SJSA1 (cell line): ENCODE data around the gene CDV3. TPM values are rescaled to one million over a fixed set of nuclear protein-coding genes. Genes with fewer than 3 reads are reported as not detected.
"Not testable (repeated sequence)": the region's sequence is repeated elsewhere in the genome, so short reads cannot be mapped to it uniquely, and the experiment has no call there.

Experiments
- DNase-seq, 2 experiments: peaks; one replicate each; pipeline ENCODE4 v3.0.0-alpha.2; 2015 to 2020; ENCODE audit warnings: low spot score in 2 of 2, low read depth in 1 of 2
- H3K27ac ChIP-seq: fragments of 250-450 bp; sonication (Bioruptor Pico); 2 replicates; pipeline ENCODE4 v1.5.1; 2020; ENCODE audit warnings: mild to moderate bottlenecking, moderate library complexity
- H3K27me3 ChIP-seq: fragments of 250-450 bp; sonication (Bioruptor Pico); replicated peaks from 2 replicates; pipeline ENCODE4 v1.5.1; 2020; ENCODE audit warnings: mild to moderate bottlenecking, moderate library complexity
- H3K36me3 ChIP-seq: fragments of 250-450 bp; sonication (Bioruptor Pico); 2 replicates; pipeline ENCODE4 v1.5.1; 2020; ENCODE audit warnings: mild to moderate bottlenecking
- H3K4me1 ChIP-seq: fragments of 250-450 bp; sonication (Bioruptor Pico); replicated peaks from 2 replicates; pipeline ENCODE4 v1.6.1; 2021; ENCODE audit warnings: mild to moderate bottlenecking
- H3K4me3 ChIP-seq: fragments of 250-450 bp; sonication (Bioruptor Pico); 2 replicates; pipeline ENCODE4 v1.5.1; 2020; ENCODE audit warnings: mild to moderate bottlenecking
- H3K9me3 ChIP-seq: fragments of 250-450 bp; sonication (Bioruptor Pico); replicated peaks from 2 replicates; pipeline ENCODE4 v1.5.1; 2020; ENCODE audit warnings: mild to moderate bottlenecking
- total RNA-seq: library from RNA; depleted of rRNA; stranded (reverse); fragments of >200 nt; shearing (Covaris generic); gene quantifications from 2 replicates; pipeline ENCODE4 v1.2.3, GENCODE V29; 2014; rRNA removed

Gene CDV3
- total RNA-seq: 119 and 134 TPM in 2 replicates

DNA sequence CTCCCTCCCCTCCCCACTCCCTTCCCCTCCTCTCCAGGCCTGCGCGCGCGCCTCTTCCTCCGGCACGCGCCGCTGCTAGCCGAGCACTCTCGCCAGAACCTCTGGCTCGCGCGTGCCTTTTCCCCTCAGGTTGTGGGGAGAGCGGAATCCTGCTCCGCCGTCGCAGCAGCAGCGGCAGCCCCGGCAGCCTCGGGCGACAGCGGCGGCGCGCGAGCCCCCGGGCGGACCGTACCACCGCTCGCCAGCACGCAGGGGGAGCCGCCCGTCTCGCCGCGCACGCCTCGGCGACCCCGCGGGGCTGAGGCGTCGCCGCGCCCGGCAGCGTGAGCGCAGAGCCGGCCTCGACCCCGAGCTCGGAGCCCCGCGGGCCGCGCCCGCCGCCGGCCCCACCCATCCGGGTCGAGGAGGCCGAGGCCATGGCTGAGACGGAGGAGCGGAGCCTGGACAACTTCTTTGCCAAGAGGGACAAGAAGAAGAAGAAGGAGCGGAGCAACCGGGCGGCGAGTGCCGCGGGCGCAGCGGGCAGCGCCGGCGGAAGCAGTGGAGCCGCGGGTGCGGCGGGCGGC, at the start of gene CDV3:
Gene CDV3, plus strand, starts transcription at position 58 of the 566 bp plus-strand sequence. Its CDS starts 359 bp downstream, at position 417.
- peaks cover 48% of the 10 kb centered on the region for H3K36me3 ChIP-seq
- DNase-seq: no peak
- no peaks in the 10 kb centered on the region for H3K9me3 ChIP-seq
- peaks cover 68% of the 10 kb centered on the region for H3K4me1 ChIP-seq
- H3K4me3 ChIP-seq: peak within 1 kb of the TSS; percentile 91
- H3K27me3 ChIP-seq: no peaks in the 10 kb centered on the region
- peak within 1 kb of the TSS; percentile 82 for H3K27ac ChIP-seq

GRCh38 chr3:133523758-133524157, 49.7 kb upstream of the CDV3 start:
- H3K36me3 ChIP-seq, H3K9me3 ChIP-seq, DNase-seq, H3K27me3 ChIP-seq, H3K4me3 ChIP-seq, H3K4me1 ChIP-seq, H3K27ac ChIP-seq: not testable (repeated sequence)

DNA sequence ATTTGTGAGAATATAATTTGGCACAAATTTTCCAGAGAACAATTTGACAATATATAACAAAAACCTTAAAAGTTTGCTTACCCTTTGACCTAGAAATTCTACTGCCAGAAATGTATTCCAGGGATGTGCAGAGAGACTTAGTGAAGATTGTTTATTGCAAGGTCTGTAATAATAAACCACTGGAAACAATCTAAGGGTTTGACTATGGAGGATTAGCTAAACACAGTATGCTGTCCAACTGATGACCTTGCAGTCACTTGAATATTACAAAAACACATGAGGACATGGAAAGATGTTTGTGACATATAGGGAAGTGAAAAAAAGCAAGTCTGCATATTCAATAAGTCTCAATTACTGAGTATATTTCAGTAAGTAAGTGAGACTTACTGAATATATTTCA, 48.1 kb upstream of the CDV3 start:
- Histone ChIP-seq H3K9me3 (no peaks in the 10 kb centered on the region), H3K36me3 (no peaks in the 10 kb centered on the region), H3K4me3 (no peak overlapping the region), H3K4me1 (no peaks in the 10 kb centered on the region; the same call in 1 of the 2 replicates), H3K27ac (no peak overlapping the region), H3K27me3 (no peaks in the 10 kb centered on the region)
- DNase-seq: no peak

GRCh38 chr3:133527081-133527715, 46.3 kb upstream of the CDV3 start:
- no peak overlapping the region for H3K27ac ChIP-seq
- H3K4me3 ChIP-seq: no peak overlapping the region
- H3K9me3 ChIP-seq: no peaks in the 10 kb centered on the region
- H3K36me3 ChIP-seq: no peaks in the 10 kb centered on the region
- no peaks in the 10 kb centered on the region; the same call in 1 of the 2 replicates for H3K4me1 ChIP-seq
- DNase-seq: no peak
- H3K27me3 ChIP-seq: no peaks in the 10 kb centered on the region

GRCh38 chr3:133529809-133530208, 43.7 kb upstream of the CDV3 start:
- DNase-seq: no peak
- no peak overlapping the region for H3K4me3 ChIP-seq
- peaks cover 6% of the 10 kb centered on the region for H3K4me1 ChIP-seq
- H3K27ac ChIP-seq: no peak overlapping the region
- no peaks in the 10 kb centered on the region for H3K9me3 ChIP-seq
- no peaks in the 10 kb centered on the region for H3K36me3 ChIP-seq
- H3K27me3 ChIP-seq: no peaks in the 10 kb centered on the region

GRCh38 chr3:133531981-133532380, 41.5 kb upstream of the CDV3 start:
- no peaks in the 10 kb centered on the region for H3K9me3 ChIP-seq
- H3K27ac ChIP-seq: no peak overlapping the region
- no peak for DNase-seq
- no peaks in the 10 kb centered on the region for H3K36me3 ChIP-seq
- no peaks in the 10 kb centered on the region for H3K27me3 ChIP-seq
- no peak overlapping the region for H3K4me3 ChIP-seq
- peaks cover 16% of the 10 kb centered on the region for H3K4me1 ChIP-seq

DNA sequence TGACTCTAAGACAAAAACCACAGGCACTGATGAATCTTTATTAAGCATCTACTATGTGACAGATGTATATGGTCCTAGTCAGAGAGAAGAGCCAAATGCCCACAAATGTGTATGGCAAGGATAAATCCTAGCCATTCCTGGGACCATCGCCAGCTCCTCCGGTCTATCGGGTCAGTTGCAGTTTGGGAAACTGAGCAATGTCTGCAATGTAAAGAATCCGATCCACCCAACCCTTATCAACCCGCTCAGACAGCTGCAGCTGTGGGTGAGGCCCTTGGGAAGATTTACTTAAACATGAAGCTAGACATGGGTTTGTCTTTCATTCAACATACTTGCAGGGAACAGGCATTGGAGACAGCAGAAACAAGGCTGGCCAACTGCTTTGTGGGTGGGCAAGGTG, 40.5 kb upstream of the CDV3 start:
- H3K27ac ChIP-seq: no peak overlapping the region
- DNase-seq: no peak

DNA sequence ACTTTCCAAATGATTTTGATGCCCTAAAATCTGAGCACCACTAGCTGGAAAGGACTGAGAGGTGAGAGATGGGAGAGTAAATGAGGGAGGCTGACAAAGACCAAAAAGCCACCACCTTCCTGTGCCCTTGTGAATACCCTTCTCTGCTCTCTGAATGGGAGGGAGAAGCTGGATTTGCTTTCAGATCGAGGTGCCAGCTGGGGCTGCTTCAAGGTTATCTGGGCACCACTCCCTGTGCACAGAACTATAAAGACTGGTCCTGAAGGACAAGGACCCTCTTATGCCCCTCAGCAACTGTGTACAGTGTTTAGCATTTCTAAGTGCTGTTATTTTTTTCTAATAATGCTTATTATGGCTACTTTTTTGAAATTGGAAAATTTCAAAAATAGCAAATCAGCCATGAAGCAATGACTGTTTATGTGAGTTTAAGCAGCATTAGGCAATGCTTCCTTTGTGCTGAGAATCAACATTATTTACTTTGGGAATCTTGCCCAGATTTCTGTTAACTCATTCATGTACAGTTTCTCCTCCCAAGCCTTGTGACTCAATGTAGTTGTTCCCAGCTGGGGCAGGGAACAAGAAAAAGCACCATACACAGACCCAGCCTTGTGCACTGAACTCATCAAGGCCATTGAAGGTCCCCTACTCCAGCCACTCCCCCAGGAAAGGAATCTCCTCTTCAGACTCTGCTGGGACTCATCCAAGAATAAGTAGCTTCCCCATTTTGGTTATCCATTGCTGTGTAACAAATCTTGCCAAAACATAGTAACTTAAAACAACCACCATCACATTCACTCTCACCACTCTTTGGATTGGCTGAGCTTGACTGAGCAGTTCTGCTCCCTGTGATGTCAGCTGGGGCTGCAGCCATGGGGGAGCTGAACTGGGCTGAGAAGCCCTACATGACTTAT, 37.3 kb upstream of the CDV3 start:
- Histone ChIP-seq H3K27me3 (no peaks in the 10 kb centered on the region), H3K36me3 (no peaks in the 10 kb centered on the region), H3K9me3 (no peaks in the 10 kb centered on the region), H3K27ac (peak overlapping the region; percentile 10; the same call in 1 of the 2 replicates), H3K4me1 (peaks cover 20% of the 10 kb centered on the region), H3K4me3 (no peak overlapping the region)
- peak; percentile 50 to 52 for DNase-seq

More for the DNA sequence above, 40.5 kb upstream of the CDV3 start:
- Histone ChIP-seq H3K9me3 (no peaks in the 10 kb centered on the region), H3K27me3 (no peaks in the 10 kb centered on the region), H3K4me1 (peaks cover 17% of the 10 kb centered on the region), H3K36me3 (no peaks in the 10 kb centered on the region), H3K4me3 (no peak overlapping the region)

DNA sequence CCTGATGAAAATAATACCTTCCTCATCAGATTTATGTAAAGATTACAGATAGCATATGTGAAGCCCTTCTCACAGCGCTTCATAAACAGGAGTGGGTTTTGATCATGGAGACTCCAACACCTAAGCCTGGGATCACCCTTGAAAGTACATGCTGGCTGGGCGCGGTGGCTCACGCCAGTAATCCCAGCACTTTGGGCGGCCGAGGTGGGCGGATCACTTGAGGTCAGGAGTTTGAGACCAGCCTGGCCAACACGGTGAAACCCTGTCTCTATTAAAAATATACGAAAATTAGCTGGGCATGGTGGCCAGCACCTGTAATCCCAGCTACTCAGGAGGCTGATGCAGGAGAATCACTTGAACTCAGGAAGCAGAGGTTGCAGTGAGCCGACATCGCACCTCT, 36.4 kb upstream of the CDV3 start:
- H3K9me3 ChIP-seq, DNase-seq, H3K4me3 ChIP-seq, H3K27ac ChIP-seq, H3K27me3 ChIP-seq, H3K36me3 ChIP-seq: not testable (repeated sequence)
- H3K4me1 ChIP-seq: peaks cover 20% of the 10 kb centered on the region

GRCh38 chr3:133538154-133538553, 35.3 kb upstream of the CDV3 start:
- H3K36me3 ChIP-seq: no peaks in the 10 kb centered on the region
- peaks cover 16% of the 10 kb centered on the region for H3K4me1 ChIP-seq
- H3K9me3 ChIP-seq: no peaks in the 10 kb centered on the region
- H3K27me3 ChIP-seq: no peaks in the 10 kb centered on the region
- no peak for DNase-seq
- no peak overlapping the region for H3K4me3 ChIP-seq
- no peak overlapping the region for H3K27ac ChIP-seq

DNA sequence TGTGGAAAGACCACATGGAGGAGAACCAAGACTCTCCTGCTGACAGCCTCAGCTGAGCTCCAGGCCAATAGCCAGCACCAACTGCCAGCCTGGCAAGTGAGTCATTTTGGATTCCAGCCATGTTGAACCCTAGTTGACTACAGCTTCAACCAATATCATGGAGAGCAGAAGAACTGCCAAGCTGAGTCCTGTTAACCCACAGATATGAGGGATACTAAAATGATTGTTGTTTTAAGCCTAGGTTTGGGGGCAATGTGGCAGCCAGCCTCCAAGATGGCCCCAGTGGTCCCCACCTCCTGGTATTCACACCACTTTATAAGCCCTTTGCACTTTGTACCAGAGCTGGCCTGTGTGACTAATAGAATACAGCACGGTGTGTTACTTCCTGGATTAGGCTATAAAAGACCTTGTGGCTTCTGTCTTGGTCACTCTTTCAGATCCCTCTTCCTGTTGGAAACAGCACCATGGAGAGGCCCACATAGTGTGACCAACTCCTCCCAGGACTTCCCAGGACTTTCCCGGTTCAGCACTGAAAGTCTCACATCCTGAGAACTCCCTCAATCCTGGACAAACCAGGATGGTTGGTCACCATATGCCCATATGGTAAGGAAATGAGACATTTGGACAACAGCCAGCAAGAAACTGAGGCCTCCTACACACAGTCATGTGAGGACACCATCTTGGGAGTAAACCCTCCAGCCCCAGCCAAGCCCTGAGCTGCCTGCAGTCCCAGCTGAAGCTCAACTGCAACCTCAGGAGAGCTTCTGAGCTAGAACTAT, 32.4 kb upstream of the CDV3 start:
- Histone ChIP-seq H3K36me3 (no peaks in the 10 kb centered on the region), H3K4me3 (no peak overlapping the region), H3K4me1 (peaks cover 10% of the 10 kb centered on the region), H3K9me3 (no peaks in the 10 kb centered on the region), H3K27ac (no peak overlapping the region), H3K27me3 (no peaks in the 10 kb centered on the region)
- no peak for DNase-seq

GRCh38 chr3:133542871-133543270, 30.6 kb upstream of the CDV3 start:
- H3K27ac ChIP-seq: no peak overlapping the region
- H3K4me1 ChIP-seq: peaks cover 15% of the 10 kb centered on the region
- DNase-seq: no peak
- no peaks in the 10 kb centered on the region for H3K36me3 ChIP-seq
- H3K4me3 ChIP-seq: no peak overlapping the region
- no peaks in the 10 kb centered on the region for H3K27me3 ChIP-seq
- H3K9me3 ChIP-seq: peaks cover 3% of the 10 kb centered on the region; the same call in 1 of the 2 replicates

DNA sequence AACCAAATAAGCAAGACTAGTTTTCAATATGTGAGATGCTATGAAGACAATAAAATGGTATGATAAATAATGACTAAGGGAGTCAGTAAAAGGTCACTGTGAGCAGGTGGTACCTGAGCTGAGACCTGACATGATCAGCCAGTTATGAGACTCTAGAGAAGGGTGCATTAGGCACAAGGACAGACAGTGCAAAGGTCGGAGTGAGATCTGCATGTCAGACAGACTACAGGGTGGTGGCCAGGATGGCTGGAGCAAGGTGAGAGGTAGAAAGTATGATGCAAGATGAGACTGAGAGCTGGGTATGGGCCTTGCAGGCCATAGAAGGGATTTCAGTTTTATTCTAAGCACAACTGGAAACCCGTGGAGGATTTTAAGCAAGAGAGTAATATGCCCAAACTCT, 28.5 kb upstream of the CDV3 start:
- not testable (repeated sequence) for H3K27me3 ChIP-seq

More for the DNA sequence above, 28.5 kb upstream of the CDV3 start:
- peaks cover 24% of the 10 kb centered on the region for H3K4me1 ChIP-seq
- not testable (repeated sequence) for H3K27ac ChIP-seq, H3K9me3 ChIP-seq, H3K36me3 ChIP-seq, DNase-seq, H3K4me3 ChIP-seq
